NB4 (cell line): ENCODE results near the gene KCTD21.
A peak's percentile ranks its signal among the peaks of the same experiment; 100 is the strongest.

Experiments used
- DNase-seq: peaks from one replicate; pipeline ENCODE4 v3.0.0; 2010; ENCODE audit warnings: low read depth
- H3K4me3 ChIP-seq: one replicate; pipeline ENCODE4 v1.5.1; 2011; ENCODE audit warnings: mild to moderate bottlenecking, low read depth, low read length, moderate library complexity
- CTCF ChIP-seq: IDR thresholded peaks from one replicate; pipeline ENCODE4 v1.5.1; 2012; ENCODE audit warnings: low read depth, low read length
- MAX ChIP-seq: IDR thresholded peaks from 2 replicates; pipeline ENCODE4 v1.6.1; 2011; ENCODE audit warnings: low read depth, low read length
- MYC ChIP-seq: IDR thresholded peaks from 2 replicates; pipeline ENCODE4 v1.6.1; 2011; ENCODE audit warnings: low read depth, low read length
- POLR2A ChIP-seq: IDR thresholded peaks from 2 replicates; pipeline ENCODE4 v1.6.1; 2011; ENCODE audit warnings: mild to moderate bottlenecking; ENCODE audit not compliant: insufficient read length; ENCODE audit errors: extremely low read depth

Gene KCTD21

GRCh38 chr11:78196661-78197091 is 8.2 kb upstream of the KCTD21 start:
- DNase-seq: no peak
- no peak for TF ChIP-seq MAX
- TF ChIP-seq CTCF: no peak
- no peak for TF ChIP-seq MYC
- no peak for TF ChIP-seq POLR2A
- H3K4me3 ChIP-seq: no peak overlapping the region

GRCh38 chr11:78195917-78196560 is 7.6 kb upstream of the KCTD21 start:
- no peak overlapping the region for H3K4me3 ChIP-seq
- TF ChIP-seq CTCF: no peak
- TF ChIP-seq MYC: no peak
- no peak for TF ChIP-seq POLR2A
- TF ChIP-seq MAX: no peak
- DNase-seq: no peak

GRCh38 chr11:78194490-78194889 is 6.1 kb upstream of the KCTD21 start:
- TF ChIP-seq MAX (no peak), POLR2A (no peak), MYC (no peak), CTCF (no peak)
- no peak for DNase-seq
- no peak overlapping the region for H3K4me3 ChIP-seq

GRCh38 chr11:78193806-78194205 is 5.4 kb upstream of the KCTD21 start:
- TF ChIP-seq MAX (no peak), MYC (no peak), POLR2A (no peak), CTCF (no peak)
- no peak overlapping the region for H3K4me3 ChIP-seq
- no peak for DNase-seq

GRCh38 chr11:78192911-78193351 is 4.5 kb upstream of the KCTD21 start:
- H3K4me3 ChIP-seq: no peak overlapping the region
- TF ChIP-seq MYC (no peak), POLR2A (no peak), CTCF (no peak), MAX (no peak)
- DNase-seq: peak; percentile 77

- no peak overlapping the region for H3K4me3 ChIP-seq
- TF ChIP-seq MYC (no peak), POLR2A (no peak), MAX (no peak), CTCF (no peak)
- peak; percentile 71 for DNase-seq
These were observed 3.8 kb upstream of the KCTD21 start for GRCh38 chr11:78192223-78192719.
